Measurements from ENCODE around the gene TOM1. TPM values are rescaled to one million over a fixed set of nuclear protein-coding genes. Genes with fewer than 3 reads are reported as not detected.

The TOM1 gene
- total and polyA plus RNA-seq, 2 of the 13 experiments (the other 11 are each of a cell fraction or from before 2014, with no cell fraction given), result 30.8 to 87.3 TPM

- no peak for TF ChIP-seq ZKSCAN5 (CRISPR knock-in tag; IDR thresholded peaks at IDR 0.05)
- no peak for TF ChIP-seq SUZ12 (IDR thresholded peaks at IDR 0.05; ENCODE audit: low read depth, low read length)
- TF ChIP-seq SMARCE1 (IDR thresholded peaks at IDR 0.05; ENCODE audit: borderline replicate concordance), result no peak
- TF ChIP-seq TERF1 (CRISPR knock-in tag; IDR thresholded peaks at IDR 0.05), result no peak
- TF ChIP-seq ZNF263 (CRISPR knock-in tag; IDR thresholded peaks at IDR 0.05), result no peak
- no peak for TF ChIP-seq GTF3A (CRISPR knock-in tag; conservative IDR thresholded peaks at IDR 0.05)
- TF ChIP-seq TP53 (CRISPR knock-in tag; conservative IDR thresholded peaks at IDR 0.05), result no peak
- peak; percentile 68; the same call in 1 of the 2 replicates for TF ChIP-seq THRA (CRISPR knock-in tag; IDR thresholded peaks at IDR 0.05; ENCODE audit: borderline replicate concordance)
- no peak for TF ChIP-seq ZNF687 (CRISPR knock-in tag; IDR thresholded peaks at IDR 0.05)
- no peak for TF ChIP-seq NR1H2 (CRISPR knock-in tag; IDR thresholded peaks at IDR 0.05; ENCODE audit: borderline replicate concordance, low read depth)
- TF ChIP-seq FOSL1 (CRISPR knock-in tag; IDR thresholded peaks at IDR 0.05; ENCODE audit: borderline replicate concordance), result no peak
- no peak for TF ChIP-seq ZNF572 (CRISPR knock-in tag; IDR thresholded peaks at IDR 0.05)
- TF ChIP-seq MED13 (CRISPR knock-in tag; IDR thresholded peaks at IDR 0.05), result no peak
- TF ChIP-seq TEAD2 (CRISPR knock-in tag; IDR thresholded peaks at IDR 0.05), result no peak
- no peak for TF ChIP-seq CC2D1A (CRISPR knock-in tag; IDR thresholded peaks at IDR 0.05)
- no peak for TF ChIP-seq ZNF256 (CRISPR knock-in tag; conservative IDR thresholded peaks at IDR 0.05)
- peak; percentile 66 for TF ChIP-seq POGK (CRISPR knock-in tag; conservative IDR thresholded peaks at IDR 0.05)
- no peak for TF ChIP-seq ZNF709 (CRISPR knock-in tag; IDR thresholded peaks at IDR 0.05)
- TF ChIP-seq CREB1 (IDR thresholded peaks at IDR 0.05), result peak; percentile 59
- TF ChIP-seq CREB1 (CRISPR knock-in tag; IDR thresholded peaks at IDR 0.05), result peak; percentile 48; the same call in 1 of the 2 replicates
- TF ChIP-seq TFDP2 (CRISPR knock-in tag; IDR thresholded peaks at IDR 0.05), result no peak
- peak; percentile 95 for TF ChIP-seq ELF3 (CRISPR knock-in tag; IDR thresholded peaks at IDR 0.05)
- TF ChIP-seq ZNF20 (CRISPR knock-in tag; IDR thresholded peaks at IDR 0.05), result no peak
Measured at GRCh38 chr22:35301372-35301874, 1.7 kb downstream of the TOM1 start (continued).
